ENCODE results near the gene RPUSD1. TPM values are rescaled to one million over a fixed set of nuclear protein-coding genes. Genes with fewer than 3 reads are reported as not detected.

The RPUSD1 gene
- total and polyA plus RNA-seq, 8 donors = 8.6 to 21.0 (median 12.1) TPM

DNA sequence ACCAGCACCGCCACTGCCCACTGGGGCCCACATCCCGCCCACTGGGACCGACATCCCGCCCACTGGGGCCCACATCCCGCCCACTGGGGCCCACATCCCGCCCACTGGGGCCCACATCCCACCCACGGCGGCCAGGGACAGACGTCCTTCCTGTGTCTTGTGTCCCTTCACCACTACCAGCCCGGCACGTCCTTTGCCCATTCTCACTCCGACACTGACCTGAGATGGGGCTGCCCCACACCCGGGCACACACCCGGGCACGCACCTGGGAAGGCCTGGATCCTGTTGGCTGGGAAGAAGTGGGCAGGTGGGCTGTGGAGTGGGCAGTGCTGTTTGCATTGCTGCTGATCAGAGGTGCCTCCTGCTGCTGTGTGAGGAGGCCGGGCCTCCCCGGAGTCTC is 40.7 kb upstream of the RPUSD1 start:
- H3K4me3 ChIP-seq = no peak overlapping the region
- peaks cover 0 to 39% of the 10 kb centered on the region in 2 donors for H3K27me3 ChIP-seq
- TF ChIP-seq, protein P1, sequence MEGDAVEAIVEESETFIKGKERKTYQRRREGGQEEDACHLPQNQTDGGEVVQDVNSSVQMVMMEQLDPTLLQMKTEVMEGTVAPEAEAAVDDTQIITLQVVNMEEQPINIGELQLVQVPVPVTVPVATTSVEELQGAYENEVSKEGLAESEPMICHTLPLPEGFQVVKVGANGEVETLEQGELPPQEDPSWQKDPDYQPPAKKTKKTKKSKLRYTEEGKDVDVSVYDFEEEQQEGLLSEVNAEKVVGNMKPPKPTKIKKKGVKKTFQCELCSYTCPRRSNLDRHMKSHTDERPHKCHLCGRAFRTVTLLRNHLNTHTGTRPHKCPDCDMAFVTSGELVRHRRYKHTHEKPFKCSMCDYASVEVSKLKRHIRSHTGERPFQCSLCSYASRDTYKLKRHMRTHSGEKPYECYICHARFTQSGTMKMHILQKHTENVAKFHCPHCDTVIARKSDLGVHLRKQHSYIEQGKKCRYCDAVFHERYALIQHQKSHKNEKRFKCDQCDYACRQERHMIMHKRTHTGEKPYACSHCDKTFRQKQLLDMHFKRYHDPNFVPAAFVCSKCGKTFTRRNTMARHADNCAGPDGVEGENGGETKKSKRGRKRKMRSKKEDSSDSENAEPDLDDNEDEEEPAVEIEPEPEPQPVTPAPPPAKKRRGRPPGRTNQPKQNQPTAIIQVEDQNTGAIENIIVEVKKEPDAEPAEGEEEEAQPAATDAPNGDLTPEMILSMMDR (IDR thresholded peaks at IDR 0.05) = no peak
- DNase-seq (no peak), ATAC-seq (no peak)
- no peak overlapping the region for H3K27ac ChIP-seq
- H3K9me3 ChIP-seq = no peaks in the 10 kb centered on the region
- H3K36me3 ChIP-seq = no peaks in the 10 kb centered on the region
- peaks cover 0 to 5% of the 10 kb centered on the region in 2 donors for H3K4me1 ChIP-seq
- intact Hi-C loops (cut with DNase I) = no loop called here

DNA sequence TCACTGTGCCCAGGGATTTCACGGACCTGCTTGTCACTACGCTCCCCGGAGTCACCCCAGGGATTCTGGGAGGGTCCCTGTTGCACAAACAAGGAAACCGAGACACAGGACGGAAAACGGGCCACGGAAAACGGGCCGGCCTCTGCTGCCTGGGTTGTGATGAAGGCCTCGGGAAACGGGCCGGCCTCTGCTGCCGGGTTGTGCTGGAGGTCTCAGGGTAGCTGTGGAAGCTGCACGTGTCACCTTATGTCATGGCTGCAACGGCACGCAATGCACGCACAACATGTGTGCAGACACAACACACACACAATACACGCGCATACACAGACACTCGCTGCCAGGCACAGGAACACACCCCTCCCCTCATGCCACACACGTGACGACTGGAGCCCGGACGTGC is 39.3 kb upstream of the RPUSD1 start:
- peaks cover 0 to 5% of the 10 kb centered on the region in 2 donors for H3K4me1 ChIP-seq
- H3K9me3 ChIP-seq = no peaks in the 10 kb centered on the region
- intact Hi-C loops (cut with DNase I) = no loop called here
- ATAC-seq (no peak), DNase-seq (no peak)
- H3K36me3 ChIP-seq = no peaks in the 10 kb centered on the region
- TF ChIP-seq, protein P1 (IDR thresholded peaks at IDR 0.05) = no peak
- H3K27ac ChIP-seq = no peak overlapping the region
- peaks cover 0 to 45% of the 10 kb centered on the region in 2 donors for H3K27me3 ChIP-seq
- H3K4me3 ChIP-seq = no peak overlapping the region

DNA sequence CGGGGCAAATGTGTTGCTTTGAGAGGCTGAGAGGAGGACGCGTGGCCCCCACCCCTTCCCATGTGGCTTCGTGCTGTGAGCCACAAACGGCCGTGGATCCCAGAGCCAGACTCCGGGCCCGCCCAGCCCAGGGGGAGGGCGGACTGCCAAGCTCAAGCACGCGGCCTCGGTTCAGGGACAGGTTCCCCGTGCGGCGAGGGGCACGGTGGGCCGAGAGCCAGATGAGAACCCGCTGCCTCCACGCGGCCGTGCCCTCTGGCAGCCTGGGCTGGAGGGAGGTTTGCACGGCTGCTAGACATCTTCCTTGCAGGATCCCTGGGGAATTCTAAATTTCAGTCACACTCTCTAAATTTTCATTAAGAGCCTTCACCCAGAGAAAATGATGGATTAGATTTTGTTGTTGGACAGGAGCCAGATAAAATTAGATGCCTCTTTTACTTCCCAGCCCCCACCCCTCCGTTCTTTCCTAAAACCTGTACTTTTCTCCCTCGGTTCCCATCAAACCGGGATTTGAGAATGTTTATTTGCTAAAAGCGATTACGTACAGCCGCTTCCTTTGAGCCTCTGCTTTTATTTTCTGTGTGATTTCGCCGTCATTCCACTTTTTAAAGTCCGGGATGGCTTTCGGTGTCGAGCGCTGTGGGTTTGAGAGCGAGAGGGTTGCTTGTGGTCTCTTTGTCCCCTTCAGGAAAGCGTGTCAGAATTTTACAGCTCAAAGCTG is 37.3 kb upstream of the RPUSD1 start:
- Histone ChIP-seq H3K9me3 (no peaks in the 10 kb centered on the region), H3K4me3 (no peak overlapping the region), H3K36me3 (no peaks in the 10 kb centered on the region), H3K27me3 (peaks cover 0 to 48% of the 10 kb centered on the region in 2 donors), H3K4me1 (no peaks in the 10 kb centered on the region), H3K27ac (no peak overlapping the region)
- ATAC-seq (peak; percentile 31), DNase-seq (peak in 2 of 4 donors; percentile 12 to 39)
- intact Hi-C loops (cut with DNase I) = no loop called here
- TF ChIP-seq, protein P1 (IDR thresholded peaks at IDR 0.05) = no peak

DNA sequence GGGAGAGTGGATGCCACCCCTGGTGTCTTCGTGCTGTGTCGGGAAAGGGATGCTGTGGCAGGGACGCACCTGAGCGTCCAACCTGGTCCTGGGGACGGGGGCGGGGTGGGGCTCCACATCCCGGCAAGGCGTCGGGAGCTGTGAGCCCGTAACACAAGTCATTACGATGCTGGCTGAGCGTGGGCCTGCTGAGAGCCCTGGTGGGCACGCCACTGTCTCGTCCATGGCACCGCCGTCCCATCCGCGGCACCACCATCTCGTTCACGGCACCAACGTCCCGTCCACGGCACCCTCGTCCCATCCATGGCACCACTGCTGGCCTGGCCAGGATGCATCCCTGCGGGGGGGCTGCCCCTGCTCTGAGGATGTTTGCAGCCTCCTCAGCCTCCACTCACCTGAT is 36.4 kb upstream of the RPUSD1 start:
- DNase-seq = no peak
- H3K27me3 ChIP-seq = peaks cover 0 to 55% of the 10 kb centered on the region in 2 donors
- TF ChIP-seq, protein P1 (IDR thresholded peaks at IDR 0.05) = no peak
- H3K4me3 ChIP-seq = no peak overlapping the region
- no peaks in the 10 kb centered on the region for H3K36me3 ChIP-seq
- no peaks in the 10 kb centered on the region for H3K9me3 ChIP-seq
- no peak for ATAC-seq
- no peak overlapping the region for H3K27ac ChIP-seq
- no peaks in the 10 kb centered on the region for H3K4me1 ChIP-seq
- intact Hi-C loops (cut with DNase I) = no loop called here

DNA sequence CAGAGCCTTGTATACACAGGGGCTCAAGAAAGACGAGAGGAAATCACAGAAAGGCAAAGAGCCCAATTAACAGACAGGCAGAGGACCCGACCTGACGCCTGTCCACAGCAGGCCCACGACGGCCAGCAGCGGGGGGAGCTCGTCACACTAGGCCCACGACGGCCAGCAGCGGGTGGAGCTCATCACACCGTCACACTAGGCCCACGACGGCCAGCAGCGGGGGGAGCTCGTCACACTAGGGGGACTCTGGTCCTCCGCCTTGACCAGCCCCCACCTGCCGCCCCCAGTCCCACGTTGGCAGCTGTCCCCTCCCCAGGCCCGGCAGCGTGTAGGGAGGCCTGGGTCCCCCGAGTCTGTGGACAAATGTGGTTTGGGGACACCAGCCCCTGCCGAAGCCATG is 36.0 kb upstream of the RPUSD1 start:
- peaks cover 0 to 59% of the 10 kb centered on the region in 2 donors for H3K27me3 ChIP-seq
- ATAC-seq (no peak), DNase-seq (no peak)
- no peaks in the 10 kb centered on the region for H3K9me3 ChIP-seq
- intact Hi-C loops (cut with DNase I) = no loop called here
- no peak overlapping the region for H3K4me3 ChIP-seq
- H3K36me3 ChIP-seq = no peaks in the 10 kb centered on the region
- no peaks in the 10 kb centered on the region for H3K4me1 ChIP-seq
- TF ChIP-seq, protein P1 (IDR thresholded peaks at IDR 0.05) = no peak
- no peak overlapping the region for H3K27ac ChIP-seq
